A673 (cell line): ENCODE data around the gene LHPP.

Experiments
- EZH2 ChIP-seq: fragments of 200-600 bp; sonication (generic); IDR thresholded peaks from 2 replicates; pipeline ENCODE4 v1.6.1; 2017; ENCODE audit warnings: borderline replicate concordance, low read depth, mild to moderate bottlenecking, mixed read lengths, antibody characterized with exemption, low read length; ENCODE audit not compliant: poor library complexity, severe bottlenecking
- TF ChIP-seq, protein P1 (sequence below): fragments of 300-800, 200-600 bp; sonication (generic); conservative IDR thresholded peaks from 2 replicates; pipeline ENCODE4 v1.5.1; 2017; ENCODE audit warnings: low read depth, mild to moderate bottlenecking, antibody characterized with exemption, low read length, moderate library complexity, mixed read lengths

DNA sequence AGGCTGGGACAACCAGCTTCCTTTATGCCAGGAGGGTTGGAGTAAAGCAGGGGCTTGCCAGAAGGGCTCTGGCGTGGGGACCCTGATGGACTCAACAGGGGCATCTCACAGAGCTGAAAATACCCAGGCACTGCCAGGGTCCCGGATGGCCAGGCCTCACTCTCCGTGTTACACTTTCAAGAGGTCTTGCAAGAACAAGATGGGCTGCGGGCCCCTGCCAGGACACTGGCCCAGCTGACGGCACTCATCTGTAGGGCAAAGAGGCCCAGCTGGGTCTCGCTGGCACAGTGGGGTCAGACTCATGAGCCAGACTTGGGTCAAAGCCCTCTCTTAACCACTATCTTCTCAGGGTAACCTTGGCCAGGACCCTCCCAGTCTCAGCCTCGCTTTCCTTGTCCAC lies 191.7 kb downstream of the LHPP start:
- TF ChIP-seq EZH2, result no peak
- TF ChIP-seq, protein P1, sequence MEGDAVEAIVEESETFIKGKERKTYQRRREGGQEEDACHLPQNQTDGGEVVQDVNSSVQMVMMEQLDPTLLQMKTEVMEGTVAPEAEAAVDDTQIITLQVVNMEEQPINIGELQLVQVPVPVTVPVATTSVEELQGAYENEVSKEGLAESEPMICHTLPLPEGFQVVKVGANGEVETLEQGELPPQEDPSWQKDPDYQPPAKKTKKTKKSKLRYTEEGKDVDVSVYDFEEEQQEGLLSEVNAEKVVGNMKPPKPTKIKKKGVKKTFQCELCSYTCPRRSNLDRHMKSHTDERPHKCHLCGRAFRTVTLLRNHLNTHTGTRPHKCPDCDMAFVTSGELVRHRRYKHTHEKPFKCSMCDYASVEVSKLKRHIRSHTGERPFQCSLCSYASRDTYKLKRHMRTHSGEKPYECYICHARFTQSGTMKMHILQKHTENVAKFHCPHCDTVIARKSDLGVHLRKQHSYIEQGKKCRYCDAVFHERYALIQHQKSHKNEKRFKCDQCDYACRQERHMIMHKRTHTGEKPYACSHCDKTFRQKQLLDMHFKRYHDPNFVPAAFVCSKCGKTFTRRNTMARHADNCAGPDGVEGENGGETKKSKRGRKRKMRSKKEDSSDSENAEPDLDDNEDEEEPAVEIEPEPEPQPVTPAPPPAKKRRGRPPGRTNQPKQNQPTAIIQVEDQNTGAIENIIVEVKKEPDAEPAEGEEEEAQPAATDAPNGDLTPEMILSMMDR, result no peak
